ENCODE data around the gene FOXO3. TPM values are rescaled to one million over a fixed set of nuclear protein-coding genes. Genes with fewer than 3 reads are reported as not detected.

Gene FOXO3
- total and polyA plus RNA-seq, 2 of the 13 experiments (the other 11 are each of a cell fraction or from before 2014, with no cell fraction given): 16.0 to 22.5 TPM

GRCh38 chr6:108652375-108652774, 91.7 kb downstream of the FOXO3 start (continued):
- TF ChIP-seq ZNF558 (CRISPR knock-in tag; IDR thresholded peaks at IDR 0.05; ENCODE audit: borderline replicate concordance): no peak
- no peak for TF ChIP-seq HNF4G (IDR thresholded peaks at IDR 0.05; ENCODE audit: borderline replicate concordance, low read depth, low read length)
- TF ChIP-seq HNF4G (CRISPR knock-in tag; IDR thresholded peaks at IDR 0.05; ENCODE audit: borderline replicate concordance, low read depth): no peak

GRCh38 chr6:108653949-108654348, 93.2 kb downstream of the FOXO3 start:
- H3K4me1 ChIP-seq (ENCODE audit: insufficient read depth, low read length): peaks cover 56% of the 10 kb centered on the region
- H2AFZ ChIP-seq (ENCODE audit: low read length): no peak overlapping the region
- H3K9me3 ChIP-seq (ENCODE audit: low read length): no peaks in the 10 kb centered on the region
- intact Hi-C loops (cut with micrococcal nuclease; ENCODE audit: unreplicated experiment) (no loop called here), in situ Hi-C loops (cut with HindIII; ENCODE audit: extremely low pct_ligation_motif_present, low pct_unique_long_range_greater_than_20kb) (no loop called here)
- POLR2A ChIA-PET: no interaction called here
- DNase-seq (ENCODE audit: low spot score) (no peak), ATAC-seq (no peak), FAIRE-seq (no peak)
- no peak overlapping the region for H3K9ac ChIP-seq (ENCODE audit: insufficient read depth, low read depth, low read length)
- no peak overlapping the region for H3K4me2 ChIP-seq (ENCODE audit: low read depth, low read length)
- peaks cover 1 to 5% of the 10 kb centered on the region in 2 experiments; a peak in 1 of 5 replicates for H3K36me3 ChIP-seq (replicated peaks in 1 of 2; ENCODE audit: control insufficient read depth in 1 of 2, insufficient read depth in 2 of 2, low read length in 2 of 2)
- TF ChIP-seq DDIT3 (CRISPR knock-in tag; IDR thresholded peaks at IDR 0.05) (no peak), PLSCR1 (CRISPR knock-in tag; IDR thresholded peaks at IDR 0.05; ENCODE audit: borderline replicate concordance) (no peak), ARNT (IDR thresholded peaks at IDR 0.05) (no peak), MTF2 (CRISPR knock-in tag; IDR thresholded peaks at IDR 0.05; ENCODE audit: borderline replicate concordance) (no peak), KDM6A (CRISPR knock-in tag; IDR thresholded peaks at IDR 0.05; ENCODE audit: low read depth) (no peak), E2F5 (CRISPR knock-in tag; conservative IDR thresholded peaks at IDR 0.05) (no peak), ZBTB7B (CRISPR knock-in tag; IDR thresholded peaks at IDR 0.05) (no peak), SP1 (IDR thresholded peaks at IDR 0.05) (no peak), SP1 (CRISPR knock-in tag; IDR thresholded peaks at IDR 0.05) (no peak), RFXANK (CRISPR knock-in tag; IDR thresholded peaks at IDR 0.05) (no peak)
- TF ChIP-seq, protein P1, sequence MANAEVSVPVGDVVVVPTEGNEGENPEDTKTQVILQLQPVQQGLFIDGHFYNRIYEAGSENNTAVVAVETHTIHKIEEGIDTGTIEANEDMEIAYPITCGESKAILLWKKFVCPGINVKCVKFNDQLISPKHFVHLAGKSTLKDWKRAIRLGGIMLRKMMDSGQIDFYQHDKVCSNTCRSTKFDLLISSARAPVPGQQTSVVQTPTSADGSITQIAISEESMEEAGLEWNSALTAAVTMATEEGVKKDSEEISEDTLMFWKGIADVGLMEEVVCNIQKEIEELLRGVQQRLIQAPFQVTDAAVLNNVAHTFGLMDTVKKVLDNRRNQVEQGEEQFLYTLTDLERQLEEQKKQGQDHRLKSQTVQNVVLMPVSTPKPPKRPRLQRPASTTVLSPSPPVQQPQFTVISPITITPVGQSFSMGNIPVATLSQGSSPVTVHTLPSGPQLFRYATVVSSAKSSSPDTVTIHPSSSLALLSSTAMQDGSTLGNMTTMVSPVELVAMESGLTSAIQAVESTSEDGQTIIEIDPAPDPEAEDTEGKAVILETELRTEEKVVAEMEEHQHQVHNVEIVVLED (CRISPR knock-in tag; IDR thresholded peaks at IDR 0.05; ENCODE audit: borderline replicate concordance): no peak
- TF ChIP-seq, protein P2, sequence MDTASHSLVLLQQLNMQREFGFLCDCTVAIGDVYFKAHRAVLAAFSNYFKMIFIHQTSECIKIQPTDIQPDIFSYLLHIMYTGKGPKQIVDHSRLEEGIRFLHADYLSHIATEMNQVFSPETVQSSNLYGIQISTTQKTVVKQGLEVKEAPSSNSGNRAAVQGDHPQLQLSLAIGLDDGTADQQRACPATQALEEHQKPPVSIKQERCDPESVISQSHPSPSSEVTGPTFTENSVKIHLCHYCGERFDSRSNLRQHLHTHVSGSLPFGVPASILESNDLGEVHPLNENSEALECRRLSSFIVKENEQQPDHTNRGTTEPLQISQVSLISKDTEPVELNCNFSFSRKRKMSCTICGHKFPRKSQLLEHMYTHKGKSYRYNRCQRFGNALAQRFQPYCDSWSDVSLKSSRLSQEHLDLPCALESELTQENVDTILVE (CRISPR knock-in tag; IDR thresholded peaks at IDR 0.05): no peak
- no TSS peak for BruUV-seq (replicated peaks)
- 93% methylated on average over 3 of the region's 3 CpGs for WGBS (ENCODE audit: low lambda C conversion rate)
- H3K4me3 ChIP-seq (replicated peaks in 1 of 3; ENCODE audit: insufficient read depth in 1 of 3, low read depth in 2 of 3, low read length in 3 of 3): no peak overlapping the region
- CTCF ChIA-PET (ENCODE audit: low intra/inter-chr PET ratio, low total read pairs): no interaction called here
- H3K27ac ChIP-seq (ENCODE audit: extremely low read length, insufficient read depth, low read length): no peak overlapping the region
- peaks cover 60% of the 10 kb centered on the region for H3K79me2 ChIP-seq (ENCODE audit: insufficient read depth, low read length)
- peaks cover 33% of the 10 kb centered on the region for H4K20me1 ChIP-seq (ENCODE audit: insufficient read depth, low read length)
- no peaks in the 10 kb centered on the region for H3K27me3 ChIP-seq (ENCODE audit: control insufficient read depth in 1 of 2, insufficient read depth in 2 of 2, low read length in 2 of 2)
